ENCODE results near the gene NELL2. TPM values are rescaled to one million over a fixed set of nuclear protein-coding genes. Genes with fewer than 3 reads are reported as not detected.
"Not testable (repeated sequence)": the region's sequence is repeated elsewhere in the genome, so short reads cannot be mapped to it uniquely, and the experiment has no call there.

NELL2 gene
- total RNA-seq, 2 donors from 2014 or later, result 5.8 to 7.2 TPM

DNA sequence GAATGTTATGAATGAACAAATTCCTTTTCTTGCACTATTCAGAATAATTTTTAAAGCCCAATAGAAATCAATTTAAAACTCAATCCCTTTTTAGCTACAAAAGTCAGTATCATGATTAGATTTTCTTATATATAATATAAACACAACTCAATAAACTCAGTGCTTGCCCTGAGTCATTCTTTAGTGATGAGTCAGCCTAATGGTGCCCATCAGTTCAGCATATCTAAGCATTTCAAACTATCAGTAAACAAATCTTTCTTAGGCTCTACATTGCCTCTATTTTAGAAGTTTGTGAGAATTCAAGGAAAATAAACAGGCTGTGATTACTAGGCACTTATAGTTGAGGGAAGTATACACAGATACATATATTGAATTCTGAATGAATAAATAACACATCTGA is 179.6 kb downstream of the NELL2 start:
- Histone ChIP-seq H3K27ac (no peak overlapping the region), H3K4me1 (replicated peaks) (no peaks in the 10 kb centered on the region), H3K9me3 (no peaks in the 10 kb centered on the region), H3K36me3 (no peaks in the 10 kb centered on the region), H3K4me3 (no peak overlapping the region), H3K27me3 (replicated peaks; ENCODE audit: insufficient read depth) (no peaks in the 10 kb centered on the region)
- intact Hi-C loops (cut with DNase I), result no loop called here
- no peak for TF ChIP-seq POLR2AphosphoS5 (IDR thresholded peaks at IDR 0.05)
- no peak for TF ChIP-seq POLR2A (IDR thresholded peaks at IDR 0.05)
- TF ChIP-seq, protein P1, sequence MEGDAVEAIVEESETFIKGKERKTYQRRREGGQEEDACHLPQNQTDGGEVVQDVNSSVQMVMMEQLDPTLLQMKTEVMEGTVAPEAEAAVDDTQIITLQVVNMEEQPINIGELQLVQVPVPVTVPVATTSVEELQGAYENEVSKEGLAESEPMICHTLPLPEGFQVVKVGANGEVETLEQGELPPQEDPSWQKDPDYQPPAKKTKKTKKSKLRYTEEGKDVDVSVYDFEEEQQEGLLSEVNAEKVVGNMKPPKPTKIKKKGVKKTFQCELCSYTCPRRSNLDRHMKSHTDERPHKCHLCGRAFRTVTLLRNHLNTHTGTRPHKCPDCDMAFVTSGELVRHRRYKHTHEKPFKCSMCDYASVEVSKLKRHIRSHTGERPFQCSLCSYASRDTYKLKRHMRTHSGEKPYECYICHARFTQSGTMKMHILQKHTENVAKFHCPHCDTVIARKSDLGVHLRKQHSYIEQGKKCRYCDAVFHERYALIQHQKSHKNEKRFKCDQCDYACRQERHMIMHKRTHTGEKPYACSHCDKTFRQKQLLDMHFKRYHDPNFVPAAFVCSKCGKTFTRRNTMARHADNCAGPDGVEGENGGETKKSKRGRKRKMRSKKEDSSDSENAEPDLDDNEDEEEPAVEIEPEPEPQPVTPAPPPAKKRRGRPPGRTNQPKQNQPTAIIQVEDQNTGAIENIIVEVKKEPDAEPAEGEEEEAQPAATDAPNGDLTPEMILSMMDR (IDR thresholded peaks at IDR 0.05), result no peak
- DNase-seq (ENCODE audit: low spot score), result no peak

DNA sequence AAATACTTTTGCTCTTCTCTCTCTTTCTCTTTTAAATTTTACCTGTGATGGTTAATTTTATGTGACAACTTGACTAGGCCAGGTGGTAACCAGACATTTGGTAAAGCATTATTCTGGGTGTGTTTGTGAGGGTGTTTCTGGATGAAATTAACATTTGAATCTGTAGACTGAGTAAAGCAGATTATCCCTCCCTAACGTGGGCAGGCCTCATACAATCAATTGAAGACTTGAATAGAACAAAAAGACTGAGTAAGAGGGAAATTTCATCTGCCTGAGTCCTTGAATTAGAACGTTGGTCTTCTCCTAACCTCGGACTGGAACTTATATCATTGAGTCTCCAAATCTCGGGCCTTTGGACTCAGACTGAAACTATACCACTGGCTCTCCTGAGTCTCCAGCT is 182.1 kb downstream of the NELL2 start:
- Histone ChIP-seq H3K36me3 (no peaks in the 10 kb centered on the region), H3K27me3 (replicated peaks; ENCODE audit: insufficient read depth) (no peaks in the 10 kb centered on the region), H3K4me3 (no peak overlapping the region), H3K9me3 (no peaks in the 10 kb centered on the region), H3K4me1 (replicated peaks) (no peaks in the 10 kb centered on the region), H3K27ac (no peak overlapping the region)
- intact Hi-C loops (cut with DNase I), result no loop called here
- no peak for DNase-seq (ENCODE audit: low spot score)
- WGBS, result 83% methylated on average over 4 of the region's 4 CpGs
- TF ChIP-seq POLR2A (IDR thresholded peaks at IDR 0.05) (no peak), POLR2AphosphoS5 (IDR thresholded peaks at IDR 0.05) (no peak)
- TF ChIP-seq, protein P1 (IDR thresholded peaks at IDR 0.05), result no peak

DNA sequence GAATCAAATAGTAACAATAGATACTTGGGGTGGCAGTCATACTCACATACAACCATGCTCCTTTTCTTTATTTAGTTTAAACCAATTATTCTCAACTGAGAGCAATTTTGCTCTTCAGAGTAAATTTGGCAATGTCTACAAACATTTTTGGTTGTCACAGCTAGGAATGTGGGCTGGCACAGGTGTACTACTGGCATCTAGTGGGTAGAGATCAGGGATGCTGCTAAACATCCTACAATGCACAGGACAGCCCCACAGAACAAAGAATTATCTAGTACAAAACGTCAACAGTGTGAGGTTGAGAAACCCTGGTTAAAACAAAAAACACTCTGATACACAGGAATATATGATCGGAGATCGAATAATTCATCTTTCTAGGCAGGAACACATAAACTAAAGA is 186.5 kb downstream of the NELL2 start:
- H3K27me3 ChIP-seq (replicated peaks; ENCODE audit: insufficient read depth), result no peaks in the 10 kb centered on the region
- no peak overlapping the region for H3K4me3 ChIP-seq
- no peaks in the 10 kb centered on the region for H3K4me1 ChIP-seq (replicated peaks)
- TF ChIP-seq, protein P1 (IDR thresholded peaks at IDR 0.05), result no peak
- H3K27ac ChIP-seq, result no peak overlapping the region
- DNase-seq (ENCODE audit: low spot score), result no peak
- H3K9me3 ChIP-seq, result no peaks in the 10 kb centered on the region
- no peaks in the 10 kb centered on the region for H3K36me3 ChIP-seq
- WGBS, result 80% methylated on average over 3 of the region's 3 CpGs
- intact Hi-C loops (cut with DNase I), result no loop called here

DNA sequence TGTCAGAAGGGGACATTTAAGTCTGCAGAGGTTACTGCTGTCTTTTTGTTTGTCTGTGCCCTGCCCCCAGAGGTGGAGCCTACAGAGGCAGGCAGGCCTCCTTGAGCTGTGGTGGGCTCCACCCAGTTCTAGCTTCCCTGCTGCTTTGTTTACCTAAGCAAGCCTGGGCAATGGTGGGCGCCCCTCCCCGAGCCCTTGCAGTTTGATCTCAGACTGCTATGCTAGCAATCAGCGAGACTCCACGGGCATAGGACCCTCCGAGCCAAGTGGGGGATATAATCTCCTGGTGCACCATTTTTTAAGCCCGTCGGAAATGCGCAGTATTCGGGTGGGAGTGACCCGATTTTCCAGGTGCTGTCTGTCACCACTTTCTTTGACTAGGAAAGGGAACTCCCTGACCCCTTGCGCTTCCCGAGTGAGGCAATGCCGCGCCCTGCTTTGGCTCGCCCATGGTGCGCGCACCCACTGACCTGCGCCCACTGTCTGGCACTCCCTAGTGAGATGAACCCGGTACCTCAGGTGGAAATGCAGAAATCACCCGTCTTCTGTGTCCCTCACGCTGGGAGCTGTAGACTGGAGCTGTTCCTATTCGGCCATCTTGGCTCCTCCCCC is 189.2 kb downstream of the NELL2 start:
- H3K4me3 ChIP-seq; DNase-seq (ENCODE audit: low spot score); H3K36me3 ChIP-seq; intact Hi-C loops (cut with DNase I); H3K27ac ChIP-seq; H3K27me3 ChIP-seq (replicated peaks; ENCODE audit: insufficient read depth); H3K4me1 ChIP-seq (replicated peaks); H3K9me3 ChIP-seq: not testable (repeated sequence)
- WGBS, result 90% methylated on average over 22 of the region's 22 CpGs

DNA sequence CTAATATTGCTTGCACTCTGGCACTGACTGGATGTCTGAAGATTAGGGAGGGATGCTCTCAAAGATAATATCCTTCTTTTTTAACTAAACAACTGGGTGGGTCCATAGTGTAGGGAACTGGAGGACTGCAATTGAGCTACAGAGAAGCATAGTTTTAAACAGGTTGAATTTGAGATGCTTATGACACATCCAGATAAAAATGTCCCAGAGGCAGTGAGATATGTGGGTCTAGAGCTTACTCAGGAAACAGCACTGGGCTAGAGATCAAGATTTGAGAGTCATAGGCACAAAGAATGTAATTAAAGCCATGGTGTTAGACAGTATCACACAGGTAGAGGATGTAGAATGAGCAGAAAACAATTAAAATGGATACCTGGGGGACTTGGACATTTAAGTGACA is 198.4 kb downstream of the NELL2 start:
- Histone ChIP-seq H3K27ac (no peak overlapping the region), H3K4me1 (replicated peaks) (no peaks in the 10 kb centered on the region), H3K4me3 (no peak overlapping the region), H3K36me3 (no peaks in the 10 kb centered on the region), H3K27me3 (replicated peaks; ENCODE audit: insufficient read depth) (no peaks in the 10 kb centered on the region), H3K9me3 (no peaks in the 10 kb centered on the region)
- DNase-seq (ENCODE audit: low spot score), result no peak
- no peak for TF ChIP-seq POLR2A (IDR thresholded peaks at IDR 0.05)
- TF ChIP-seq POLR2AphosphoS5 (IDR thresholded peaks at IDR 0.05), result no peak
- TF ChIP-seq, protein P1 (IDR thresholded peaks at IDR 0.05), result no peak
- intact Hi-C loops (cut with DNase I), result no loop called here
